Measurements from ENCODE around the gene TNNT3.
"Not testable (repeated sequence)": the region's sequence is repeated elsewhere in the genome, so short reads cannot be mapped to it uniquely, and the experiment has no call there.

Gene TNNT3

GRCh38 chr11:1939788-1940187 lies 20.3 kb downstream of the TNNT3 start:
- H3K9me3 Mint-ChIP-seq, ATAC-seq, H3K4me3 Mint-ChIP-seq, H3K27me3 Mint-ChIP-seq, DNase-seq, H3K4me1 Mint-ChIP-seq: not testable (repeated sequence)
- peak overlapping the region in 1 of 2 donors; percentile 79 for H3K27ac Mint-ChIP-seq

DNA sequence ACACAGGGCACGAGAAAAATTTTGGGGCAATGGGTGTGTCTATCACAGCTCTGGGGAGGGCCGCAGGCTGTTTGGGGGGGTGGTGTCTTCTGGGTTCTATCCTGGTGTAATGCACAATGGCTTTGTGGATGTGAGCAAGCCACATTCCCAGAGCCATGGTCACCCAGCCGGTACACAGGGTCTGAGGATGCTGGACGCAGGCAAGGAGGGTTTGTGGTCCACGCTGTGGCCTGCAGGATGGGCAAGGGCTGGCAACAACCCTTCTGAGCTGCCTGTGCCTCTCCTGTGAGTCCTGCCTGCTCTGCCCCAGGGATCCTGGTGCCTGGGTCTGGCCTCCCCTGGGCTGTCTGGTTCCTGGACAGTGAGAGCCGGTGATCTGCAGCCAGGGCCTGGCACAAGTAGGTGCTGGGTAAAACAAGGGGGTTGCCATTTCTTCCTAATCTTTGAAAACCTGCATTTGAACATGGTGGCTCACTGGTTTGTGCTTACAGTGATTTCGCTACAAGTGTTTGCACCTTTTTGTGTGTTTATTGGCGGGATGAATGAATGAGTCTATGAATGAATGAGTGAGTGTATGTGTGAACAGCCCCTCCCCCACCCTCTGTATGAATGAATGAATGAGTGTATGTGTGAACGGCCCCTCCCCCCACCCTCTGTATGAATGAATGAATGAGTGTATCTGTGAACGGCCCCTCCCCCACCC lies 23.2 kb downstream of the TNNT3 start:
- DNase-seq: no peak
- no peak overlapping the region for H3K27ac Mint-ChIP-seq
- no peak for ATAC-seq
- no peaks in the 10 kb centered on the region for H3K27me3 Mint-ChIP-seq
- H3K9me3 Mint-ChIP-seq: no peaks in the 10 kb centered on the region
- peaks cover 8% of the 10 kb centered on the region for H3K4me1 Mint-ChIP-seq
- no peak overlapping the region for H3K4me3 Mint-ChIP-seq

DNA sequence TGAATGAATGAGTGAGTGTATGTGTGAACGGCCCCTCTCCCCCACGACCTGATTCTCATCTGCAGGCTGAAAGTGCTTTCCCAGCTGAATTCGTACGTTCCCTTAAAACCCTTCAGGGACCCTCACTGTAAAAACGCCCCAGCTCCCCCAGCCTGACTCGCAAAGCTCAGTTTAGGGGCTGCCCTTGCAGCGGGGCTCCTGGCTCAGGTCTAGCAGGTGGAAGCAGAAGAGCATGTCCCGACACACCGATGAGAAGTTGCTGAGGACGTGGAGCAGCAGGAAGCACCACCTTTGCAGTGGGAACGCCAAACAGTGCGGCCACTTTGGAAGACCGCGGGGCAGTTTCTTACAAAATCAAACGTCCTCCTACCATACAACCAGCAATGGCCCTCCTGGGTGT lies 24.1 kb downstream of the TNNT3 start:
- no peaks in the 10 kb centered on the region for H3K27me3 Mint-ChIP-seq
- no peak overlapping the region for H3K27ac Mint-ChIP-seq
- peaks cover 8% of the 10 kb centered on the region for H3K4me1 Mint-ChIP-seq
- no peak for ATAC-seq
- no peaks in the 10 kb centered on the region for H3K9me3 Mint-ChIP-seq
- H3K4me3 Mint-ChIP-seq: no peak overlapping the region
- peak in 1 of 2 donors; percentile 6 for DNase-seq

DNA sequence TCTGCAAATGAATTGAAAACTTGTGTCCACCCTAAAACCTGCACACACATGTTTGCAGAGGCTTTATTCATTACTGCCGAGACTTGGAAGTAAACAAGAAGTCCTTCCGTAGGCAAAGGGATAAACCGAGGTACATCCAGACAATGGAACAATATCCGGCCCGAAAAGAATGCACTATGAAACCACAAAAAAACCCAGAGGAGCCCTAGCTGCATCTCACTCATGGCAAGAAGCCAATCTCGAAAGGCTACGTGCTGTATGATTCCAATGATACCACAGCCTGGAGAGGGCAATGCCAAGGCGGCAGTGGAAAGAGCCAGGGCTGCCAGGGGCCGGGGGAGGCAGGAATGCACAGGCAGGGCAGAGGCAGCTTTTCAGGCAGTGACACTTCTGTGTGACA lies 24.5 kb downstream of the TNNT3 start:
- Mint-ChIP-seq H3K4me3 (no peak overlapping the region), H3K4me1 (peaks cover 6% of the 10 kb centered on the region), H3K27me3 (no peaks in the 10 kb centered on the region), H3K27ac (no peak overlapping the region), H3K9me3 (no peaks in the 10 kb centered on the region)
- DNase-seq (peak in 1 of 2 donors; percentile 7), ATAC-seq (no peak)

GRCh38 chr11:1946812-1947484 lies 27.4 kb downstream of the TNNT3 start, which contains the start of gene MRPL23:
Gene MRPL23, plus strand, starts transcription at chr11:1947332. Its CDS starts 31 bp downstream, at chr11:1947363.
- H3K4me3 Mint-ChIP-seq: no peak within 1 kb of the TSS
- H3K9me3 Mint-ChIP-seq: no peaks in the 10 kb centered on the region
- H3K27ac Mint-ChIP-seq: no peak within 1 kb of the TSS
- no peaks in the 10 kb centered on the region for H3K27me3 Mint-ChIP-seq
- peak; percentile 87 for ATAC-seq
- DNase-seq: peak in 1 of 2 donors; percentile 40
- H3K4me1 Mint-ChIP-seq: no peaks in the 10 kb centered on the region

GRCh38 chr11:1947592-1948237 lies 28.2 kb downstream of the TNNT3 start:
- Mint-ChIP-seq H3K27ac (no peak overlapping the region), H3K27me3 (no peaks in the 10 kb centered on the region), H3K9me3 (no peaks in the 10 kb centered on the region), H3K4me1 (no peaks in the 10 kb centered on the region), H3K4me3 (no peak overlapping the region)
- peak; percentile 41 for ATAC-seq
- no peak for DNase-seq

- Mint-ChIP-seq H3K27ac (no peak overlapping the region), H3K4me1 (no peaks in the 10 kb centered on the region), H3K27me3 (no peaks in the 10 kb centered on the region), H3K9me3 (no peaks in the 10 kb centered on the region), H3K4me3 (no peak overlapping the region)
- ATAC-seq (no peak), DNase-seq (peak in 1 of 2 donors; percentile 3)
Observed at GRCh38 chr11:1948389-1948788, 28.9 kb downstream of the TNNT3 start.

DNA sequence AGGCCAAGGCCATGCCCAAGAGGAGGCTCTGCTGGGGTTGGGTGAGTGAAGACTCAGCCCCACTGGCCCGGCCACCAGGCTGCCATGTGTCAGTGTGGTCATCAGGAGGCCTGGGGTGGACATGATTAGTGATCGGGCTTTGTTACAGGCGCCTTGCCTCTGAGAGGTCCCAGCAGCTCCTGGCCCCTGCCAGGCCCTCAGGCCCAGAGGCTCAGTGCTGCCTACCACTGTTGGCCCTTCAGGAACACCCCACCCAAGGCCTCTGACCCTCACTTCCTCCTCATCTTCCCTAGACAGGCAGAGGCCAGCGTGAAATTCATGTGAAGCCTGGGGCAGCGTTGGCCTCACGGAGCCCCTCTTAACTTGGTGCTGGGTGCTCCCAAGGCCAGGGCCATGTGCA lies 29.8 kb downstream of the TNNT3 start:
- ATAC-seq (no peak), DNase-seq (no peak)
- H3K27me3 Mint-ChIP-seq: no peaks in the 10 kb centered on the region
- no peaks in the 10 kb centered on the region for H3K4me1 Mint-ChIP-seq
- H3K4me3 Mint-ChIP-seq: no peak overlapping the region
- H3K9me3 Mint-ChIP-seq: no peaks in the 10 kb centered on the region
- no peak overlapping the region for H3K27ac Mint-ChIP-seq

GRCh38 chr11:1949922-1950321 lies 30.4 kb downstream of the TNNT3 start:
- ATAC-seq (no peak), DNase-seq (no peak)
- Mint-ChIP-seq H3K4me3 (no peak overlapping the region), H3K4me1 (no peaks in the 10 kb centered on the region), H3K9me3 (no peaks in the 10 kb centered on the region), H3K27me3 (no peaks in the 10 kb centered on the region), H3K27ac (no peak overlapping the region)

DNA sequence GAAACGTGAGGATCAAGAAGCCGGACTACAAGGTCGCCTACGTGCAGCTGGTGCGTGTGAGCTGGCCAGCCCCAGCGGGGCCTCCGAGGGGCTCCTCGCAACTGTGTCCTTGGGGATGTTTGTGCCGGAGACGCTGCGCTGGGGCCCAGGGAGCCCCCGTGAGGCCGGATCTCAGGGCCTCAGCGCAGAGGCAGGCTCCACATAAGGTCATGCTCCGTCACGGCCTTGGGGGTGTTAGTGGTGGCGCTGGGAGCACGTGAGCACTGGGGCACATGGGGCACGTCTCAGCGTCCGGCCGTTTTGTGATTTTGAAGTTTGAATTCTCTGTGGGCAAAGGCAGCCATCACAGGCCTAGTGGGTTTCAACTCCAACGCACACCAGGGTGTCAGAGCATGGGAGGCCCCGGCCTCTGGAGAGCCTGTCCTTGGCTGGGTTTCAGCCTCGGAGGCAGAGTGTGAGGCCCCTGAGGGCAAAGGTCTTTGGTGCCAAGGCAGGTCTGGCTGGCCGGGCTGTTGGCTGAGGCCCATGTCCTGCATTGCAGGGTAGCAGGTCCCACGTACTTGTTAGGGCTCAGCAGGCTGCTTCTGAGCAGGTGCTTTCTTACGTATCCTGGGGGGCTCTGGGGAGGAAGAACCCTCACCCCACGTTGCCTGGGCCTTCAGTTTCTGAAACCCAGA lies 33.4 kb downstream of the TNNT3 start:
- ATAC-seq (no peak), DNase-seq (no peak)
- H3K27ac Mint-ChIP-seq: no peak overlapping the region
- no peak overlapping the region for H3K4me3 Mint-ChIP-seq
- no peaks in the 10 kb centered on the region for H3K9me3 Mint-ChIP-seq
- H3K4me1 Mint-ChIP-seq: no peaks in the 10 kb centered on the region
- H3K27me3 Mint-ChIP-seq: no peaks in the 10 kb centered on the region

GRCh38 chr11:1953489-1954266 lies 34.2 kb downstream of the TNNT3 start:
- H3K9me3 Mint-ChIP-seq: no peaks in the 10 kb centered on the region
- H3K27ac Mint-ChIP-seq: no peak overlapping the region
- no peaks in the 10 kb centered on the region for H3K4me1 Mint-ChIP-seq
- H3K4me3 Mint-ChIP-seq: no peak overlapping the region
- ATAC-seq (peak; percentile 81), DNase-seq (peak in 1 of 2 donors; percentile 23)
- no peaks in the 10 kb centered on the region for H3K27me3 Mint-ChIP-seq

GRCh38 chr11:1958367-1958766 lies 38.9 kb downstream of the TNNT3 start:
- Mint-ChIP-seq H3K27ac (no peak overlapping the region), H3K27me3 (no peaks in the 10 kb centered on the region), H3K4me1 (no peaks in the 10 kb centered on the region), H3K4me3 (no peak overlapping the region), H3K9me3 (no peaks in the 10 kb centered on the region)
- no peak for ATAC-seq
- no peak for DNase-seq

GRCh38 chr11:1959786-1960185 lies 40.3 kb downstream of the TNNT3 start:
- DNase-seq: no peak
- peak; percentile 22 for ATAC-seq

GRCh38 chr11:1963864-1964263 lies 44.4 kb downstream of the TNNT3 start:
- H3K4me3 Mint-ChIP-seq: no peak overlapping the region
- no peak overlapping the region for H3K27ac Mint-ChIP-seq

More at GRCh38 chr11:1959786-1960185, 40.3 kb downstream of the TNNT3 start:
- H3K9me3 Mint-ChIP-seq: no peaks in the 10 kb centered on the region
- no peaks in the 10 kb centered on the region for H3K27me3 Mint-ChIP-seq
- no peak overlapping the region for H3K4me3 Mint-ChIP-seq
- no peaks in the 10 kb centered on the region for H3K4me1 Mint-ChIP-seq
- H3K27ac Mint-ChIP-seq: no peak overlapping the region

DNA sequence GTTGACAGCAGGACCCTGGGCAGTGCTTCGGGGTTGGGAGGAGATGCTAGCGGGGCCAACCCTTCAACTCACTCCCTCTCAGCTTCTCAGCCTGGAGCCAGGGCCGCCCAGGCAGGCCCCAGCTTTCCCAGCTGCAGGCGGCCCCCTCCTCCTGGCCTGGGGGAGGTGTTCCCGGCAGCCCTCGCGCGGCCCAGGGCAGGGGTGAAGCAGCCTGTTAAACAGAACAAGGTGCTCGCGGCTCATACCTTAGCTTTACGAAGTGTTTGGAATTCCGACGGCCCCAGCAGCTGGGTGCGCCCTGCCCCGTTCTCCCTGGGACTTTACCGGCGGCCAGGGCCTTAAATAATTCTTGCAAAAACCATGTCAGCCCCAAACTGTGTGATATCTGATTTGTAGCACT lies 44.8 kb downstream of the TNNT3 start:
- Mint-ChIP-seq H3K4me3 (no peak overlapping the region), H3K27ac (no peak overlapping the region), H3K4me1 (no peaks in the 10 kb centered on the region), H3K9me3 (no peaks in the 10 kb centered on the region), H3K27me3 (no peaks in the 10 kb centered on the region)
- DNase-seq (no peak), ATAC-seq (no peak)

More at GRCh38 chr11:1963864-1964263, 44.4 kb downstream of the TNNT3 start:
- no peak for ATAC-seq
- H3K4me1 Mint-ChIP-seq: no peaks in the 10 kb centered on the region
- H3K9me3 Mint-ChIP-seq: no peaks in the 10 kb centered on the region
- no peaks in the 10 kb centered on the region for H3K27me3 Mint-ChIP-seq
- DNase-seq: no peak
